Measurements from ENCODE around the gene PRR11.

DNA sequence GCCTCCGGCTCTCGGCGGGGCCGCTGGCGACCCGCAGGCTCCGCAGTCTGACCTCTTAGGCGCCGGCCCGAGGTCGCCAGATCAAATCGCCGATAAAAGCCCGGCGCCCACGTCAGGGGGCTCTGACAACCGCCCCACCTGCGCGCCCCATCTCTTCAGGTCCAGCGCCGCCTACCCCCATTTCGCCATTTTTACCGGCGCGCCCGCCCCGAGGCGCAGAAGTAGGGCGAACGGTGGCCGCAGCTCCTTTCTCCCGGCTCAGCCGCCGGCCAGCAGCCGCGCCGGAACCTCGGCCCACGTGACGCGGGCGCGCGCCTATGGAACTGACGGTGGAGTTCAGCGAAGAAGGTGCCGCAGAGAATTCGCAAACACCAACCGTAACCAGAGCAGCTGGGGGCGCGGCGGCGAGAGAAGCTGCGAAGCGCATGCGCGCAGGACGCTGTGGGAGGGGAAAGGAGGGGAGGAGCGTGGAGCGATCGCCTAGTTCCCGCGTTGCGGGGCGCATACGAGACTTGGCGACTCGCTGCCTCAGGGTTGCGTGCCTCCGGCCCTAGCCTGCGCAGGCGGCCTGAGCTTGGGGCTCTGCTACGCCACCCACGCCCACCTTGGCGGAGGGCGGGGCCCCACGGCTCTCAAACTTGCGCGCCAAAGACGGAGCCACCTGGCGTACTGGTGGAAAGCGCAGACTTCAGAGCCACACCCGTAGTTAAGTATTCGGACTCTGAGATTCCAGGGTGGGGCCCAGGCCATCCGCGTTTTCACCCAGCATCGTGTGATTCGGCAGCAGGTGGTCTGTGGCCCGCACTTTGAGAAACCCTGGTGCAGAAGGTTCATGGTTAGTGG lies 48.9 kb upstream of the PRR11 start, which contains the start of gene TRIM37:
- TF ChIP-seq POLR2AphosphoS5 (IDR thresholded peaks at IDR 0.05; ENCODE audit: low read depth, low read length) (peak; percentile 74; the same call in 1 of the 2 replicates), SIN3A (IDR thresholded peaks at IDR 0.05; ENCODE audit: borderline replicate concordance, insufficient read depth, low read depth, low read length) (peak; percentile 86)
- TF ChIP-seq, protein P1, sequence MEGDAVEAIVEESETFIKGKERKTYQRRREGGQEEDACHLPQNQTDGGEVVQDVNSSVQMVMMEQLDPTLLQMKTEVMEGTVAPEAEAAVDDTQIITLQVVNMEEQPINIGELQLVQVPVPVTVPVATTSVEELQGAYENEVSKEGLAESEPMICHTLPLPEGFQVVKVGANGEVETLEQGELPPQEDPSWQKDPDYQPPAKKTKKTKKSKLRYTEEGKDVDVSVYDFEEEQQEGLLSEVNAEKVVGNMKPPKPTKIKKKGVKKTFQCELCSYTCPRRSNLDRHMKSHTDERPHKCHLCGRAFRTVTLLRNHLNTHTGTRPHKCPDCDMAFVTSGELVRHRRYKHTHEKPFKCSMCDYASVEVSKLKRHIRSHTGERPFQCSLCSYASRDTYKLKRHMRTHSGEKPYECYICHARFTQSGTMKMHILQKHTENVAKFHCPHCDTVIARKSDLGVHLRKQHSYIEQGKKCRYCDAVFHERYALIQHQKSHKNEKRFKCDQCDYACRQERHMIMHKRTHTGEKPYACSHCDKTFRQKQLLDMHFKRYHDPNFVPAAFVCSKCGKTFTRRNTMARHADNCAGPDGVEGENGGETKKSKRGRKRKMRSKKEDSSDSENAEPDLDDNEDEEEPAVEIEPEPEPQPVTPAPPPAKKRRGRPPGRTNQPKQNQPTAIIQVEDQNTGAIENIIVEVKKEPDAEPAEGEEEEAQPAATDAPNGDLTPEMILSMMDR (IDR thresholded peaks at IDR 0.05): no peak
- TF ChIP-seq, protein P2, sequence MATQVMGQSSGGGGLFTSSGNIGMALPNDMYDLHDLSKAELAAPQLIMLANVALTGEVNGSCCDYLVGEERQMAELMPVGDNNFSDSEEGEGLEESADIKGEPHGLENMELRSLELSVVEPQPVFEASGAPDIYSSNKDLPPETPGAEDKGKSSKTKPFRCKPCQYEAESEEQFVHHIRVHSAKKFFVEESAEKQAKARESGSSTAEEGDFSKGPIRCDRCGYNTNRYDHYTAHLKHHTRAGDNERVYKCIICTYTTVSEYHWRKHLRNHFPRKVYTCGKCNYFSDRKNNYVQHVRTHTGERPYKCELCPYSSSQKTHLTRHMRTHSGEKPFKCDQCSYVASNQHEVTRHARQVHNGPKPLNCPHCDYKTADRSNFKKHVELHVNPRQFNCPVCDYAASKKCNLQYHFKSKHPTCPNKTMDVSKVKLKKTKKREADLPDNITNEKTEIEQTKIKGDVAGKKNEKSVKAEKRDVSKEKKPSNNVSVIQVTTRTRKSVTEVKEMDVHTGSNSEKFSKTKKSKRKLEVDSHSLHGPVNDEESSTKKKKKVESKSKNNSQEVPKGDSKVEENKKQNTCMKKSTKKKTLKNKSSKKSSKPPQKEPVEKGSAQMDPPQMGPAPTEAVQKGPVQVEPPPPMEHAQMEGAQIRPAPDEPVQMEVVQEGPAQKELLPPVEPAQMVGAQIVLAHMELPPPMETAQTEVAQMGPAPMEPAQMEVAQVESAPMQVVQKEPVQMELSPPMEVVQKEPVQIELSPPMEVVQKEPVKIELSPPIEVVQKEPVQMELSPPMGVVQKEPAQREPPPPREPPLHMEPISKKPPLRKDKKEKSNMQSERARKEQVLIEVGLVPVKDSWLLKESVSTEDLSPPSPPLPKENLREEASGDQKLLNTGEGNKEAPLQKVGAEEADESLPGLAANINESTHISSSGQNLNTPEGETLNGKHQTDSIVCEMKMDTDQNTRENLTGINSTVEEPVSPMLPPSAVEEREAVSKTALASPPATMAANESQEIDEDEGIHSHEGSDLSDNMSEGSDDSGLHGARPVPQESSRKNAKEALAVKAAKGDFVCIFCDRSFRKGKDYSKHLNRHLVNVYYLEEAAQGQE (IDR thresholded peaks at IDR 0.05; ENCODE audit: insufficient read depth in 1 of 2, low read depth in 2 of 2, low read length in 1 of 2): no peak
